Measurements from ENCODE around the gene PRH1.

PRH1 gene

GRCh38 chr12:10884086-10884725, at the start of gene PRH1:
PRH1 (minus strand) TSS chr12:10884255; CDS start chr12:10884217, 38 bp downstream.
- TF ChIP-seq, protein P1, sequence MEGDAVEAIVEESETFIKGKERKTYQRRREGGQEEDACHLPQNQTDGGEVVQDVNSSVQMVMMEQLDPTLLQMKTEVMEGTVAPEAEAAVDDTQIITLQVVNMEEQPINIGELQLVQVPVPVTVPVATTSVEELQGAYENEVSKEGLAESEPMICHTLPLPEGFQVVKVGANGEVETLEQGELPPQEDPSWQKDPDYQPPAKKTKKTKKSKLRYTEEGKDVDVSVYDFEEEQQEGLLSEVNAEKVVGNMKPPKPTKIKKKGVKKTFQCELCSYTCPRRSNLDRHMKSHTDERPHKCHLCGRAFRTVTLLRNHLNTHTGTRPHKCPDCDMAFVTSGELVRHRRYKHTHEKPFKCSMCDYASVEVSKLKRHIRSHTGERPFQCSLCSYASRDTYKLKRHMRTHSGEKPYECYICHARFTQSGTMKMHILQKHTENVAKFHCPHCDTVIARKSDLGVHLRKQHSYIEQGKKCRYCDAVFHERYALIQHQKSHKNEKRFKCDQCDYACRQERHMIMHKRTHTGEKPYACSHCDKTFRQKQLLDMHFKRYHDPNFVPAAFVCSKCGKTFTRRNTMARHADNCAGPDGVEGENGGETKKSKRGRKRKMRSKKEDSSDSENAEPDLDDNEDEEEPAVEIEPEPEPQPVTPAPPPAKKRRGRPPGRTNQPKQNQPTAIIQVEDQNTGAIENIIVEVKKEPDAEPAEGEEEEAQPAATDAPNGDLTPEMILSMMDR (IDR thresholded peaks at IDR 0.05; ENCODE audit: insufficient read depth, low read depth, low read length, missing control alignments), result no peak
- DNase-seq (ENCODE audit: low read depth), result no peak
- H3K4me3 ChIP-seq (ENCODE audit: low read length), result no peak within 1 kb of the TSS

DNA sequence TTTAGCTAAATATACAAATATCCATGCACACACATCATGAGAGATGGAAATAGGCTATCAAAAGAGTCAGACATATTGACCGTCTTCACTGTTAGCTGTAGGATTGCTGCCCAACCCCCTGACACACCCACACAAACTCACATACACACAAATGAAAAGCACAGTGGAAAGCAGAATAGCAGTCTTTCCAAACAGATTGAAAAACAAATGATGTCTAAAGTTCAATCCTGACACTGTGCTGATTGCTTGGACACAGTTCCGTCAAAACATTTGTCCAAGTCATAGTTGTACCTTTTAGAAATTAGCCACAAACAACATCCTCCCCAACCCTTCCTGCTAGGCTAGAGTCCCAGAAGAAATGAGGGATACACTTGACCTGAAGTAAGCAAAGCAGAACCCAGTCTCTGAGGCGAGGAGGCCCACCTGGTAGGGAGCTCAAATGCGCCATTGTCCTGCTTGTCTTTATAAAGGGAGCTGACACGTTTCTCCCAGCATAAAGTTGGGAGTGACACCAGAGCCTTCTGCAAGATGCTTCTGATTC, 44.8 kb upstream of the PRH1 start, which contains the start of gene PRH2:
PRH2 (plus strand) TSS at position 491 of the 541 bp plus-strand sequence; CDS start at position 529, 38 bp downstream.
- TF ChIP-seq, protein P1 (IDR thresholded peaks at IDR 0.05; ENCODE audit: insufficient read depth, low read depth, low read length, missing control alignments), result no peak
- no peak within 1 kb of the TSS for H3K4me3 ChIP-seq (ENCODE audit: low read length)
- DNase-seq (ENCODE audit: low read depth), result no peak

- TF ChIP-seq, protein P1 (IDR thresholded peaks at IDR 0.05; ENCODE audit: insufficient read depth, low read depth, low read length, missing control alignments), result no peak
- no peak for DNase-seq (ENCODE audit: low read depth)
- no peak overlapping the region for H3K4me3 ChIP-seq (ENCODE audit: low read length)
Measured at GRCh38 chr12:10926269-10926668, 42.2 kb upstream of the PRH1 start.

DNA sequence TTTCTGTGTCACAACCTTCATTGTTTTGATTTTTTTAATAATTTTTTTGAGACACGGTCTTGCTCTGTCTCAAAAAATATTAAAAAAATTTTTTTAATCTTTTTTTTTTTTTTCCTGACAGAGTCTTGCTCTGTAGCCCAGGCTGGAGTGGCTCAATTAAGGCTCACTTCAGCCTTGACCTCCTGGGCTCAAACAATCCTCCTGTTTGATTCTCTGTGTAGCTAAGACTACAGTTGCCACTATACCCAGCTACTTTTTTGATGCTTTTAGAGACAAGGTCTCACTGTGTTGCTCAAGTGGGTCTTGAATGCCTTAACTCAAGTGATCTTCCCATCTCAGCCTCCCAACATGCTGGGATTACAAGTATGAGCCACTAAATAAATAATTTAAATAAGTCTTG, 35.8 kb upstream of the PRH1 start:
- H3K4me3 ChIP-seq (ENCODE audit: low read length), result no peak overlapping the region
- DNase-seq (ENCODE audit: low read depth), result no peak

GRCh38 chr12:10910380-10910779, 26.3 kb upstream of the PRH1 start:
- no peak overlapping the region for H3K4me3 ChIP-seq (ENCODE audit: low read length)
- no peak for DNase-seq (ENCODE audit: low read depth)
- TF ChIP-seq, protein P1 (IDR thresholded peaks at IDR 0.05; ENCODE audit: insufficient read depth, low read depth, low read length, missing control alignments), result no peak

More for the DNA sequence above, 35.8 kb upstream of the PRH1 start:
- TF ChIP-seq, protein P1 (IDR thresholded peaks at IDR 0.05; ENCODE audit: insufficient read depth, low read depth, low read length, missing control alignments), result no peak

- DNase-seq (ENCODE audit: low read depth), result no peak
- TF ChIP-seq, protein P1 (IDR thresholded peaks at IDR 0.05; ENCODE audit: insufficient read depth, low read depth, low read length, missing control alignments), result no peak
- no peak within 1 kb of the TSS for H3K4me3 ChIP-seq (ENCODE audit: low read length)
Measured at GRCh38 chr12:10909462-10909861, 25.4 kb upstream of the PRH1 start, which contains the start of gene TAS2R13. TAS2R13 (minus strand) TSS chr12:10909562; CDS start chr12:10909298, 264 bp downstream.

Measured in epithelial cell of esophagus (primary cell).